Measurements from ENCODE around the gene ROR1. TPM values are rescaled to one million over a fixed set of nuclear protein-coding genes. Genes with fewer than 3 reads are reported as not detected.
"Not testable (repeated sequence)": the region's sequence is repeated elsewhere in the genome, so short reads cannot be mapped to it uniquely, and the experiment has no call there.

ROR1 gene
- total RNA-seq, 3 donors from 2014 or later = 3.1 to 19.8 (median 3.4) TPM

GRCh38 chr1:63779338-63780211 is 5.8 kb downstream of the ROR1 start:
- no peak for ATAC-seq

GRCh38 chr1:63780565-63780964 is 6.7 kb downstream of the ROR1 start:
- peaks cover 2% of the 10 kb centered on the region for H3K4me1 ChIP-seq (ENCODE audit: low read depth)

More at GRCh38 chr1:63779338-63780211, 5.8 kb downstream of the ROR1 start:
- Histone ChIP-seq H3K4me1 (ENCODE audit: low read depth) (peaks cover 2% of the 10 kb centered on the region), H3K9me3 (no peaks in the 10 kb centered on the region), H3K36me3 (ENCODE audit: low read depth) (no peaks in the 10 kb centered on the region), H3K4me3 (no peak overlapping the region)
- intact Hi-C loops (cut with DNase I, micrococcal nuclease) = loop anchor here in 1 of 2 donors (10.0 kb wide), 1 partner anchor 355 kb away; no protein-coding TSS in a partner anchor
- no peak for DNase-seq
- TF ChIP-seq CTCF (IDR thresholded peaks at IDR 0.05) = no peak

GRCh38 chr1:63782982-63783381 is 9.2 kb downstream of the ROR1 start:
- H3K4me3 ChIP-seq = no peak overlapping the region
- ATAC-seq (no peak), DNase-seq (no peak)
- intact Hi-C loops (cut with DNase I, micrococcal nuclease) = no loop called here
- H3K9me3 ChIP-seq = no peaks in the 10 kb centered on the region
- TF ChIP-seq CTCF (IDR thresholded peaks at IDR 0.05) = no peak
- H3K36me3 ChIP-seq (ENCODE audit: low read depth) = no peaks in the 10 kb centered on the region
- H3K4me1 ChIP-seq (ENCODE audit: low read depth) = peaks cover 2% of the 10 kb centered on the region

More at GRCh38 chr1:63780565-63780964, 6.7 kb downstream of the ROR1 start:
- no peaks in the 10 kb centered on the region for H3K36me3 ChIP-seq (ENCODE audit: low read depth)
- DNase-seq = no peak
- no peak overlapping the region for H3K4me3 ChIP-seq
- ATAC-seq = no peak
- H3K9me3 ChIP-seq = no peaks in the 10 kb centered on the region
- intact Hi-C loops (cut with DNase I, micrococcal nuclease) = no loop called here
- no peak for TF ChIP-seq CTCF (IDR thresholded peaks at IDR 0.05)

GRCh38 chr1:63784083-63784482 is 10.3 kb downstream of the ROR1 start:
- Histone ChIP-seq H3K9me3 (no peaks in the 10 kb centered on the region), H3K4me3 (no peak overlapping the region), H3K4me1 (ENCODE audit: low read depth) (peaks cover 2% of the 10 kb centered on the region), H3K36me3 (ENCODE audit: low read depth) (no peaks in the 10 kb centered on the region)
- intact Hi-C loops (cut with DNase I, micrococcal nuclease) = no loop called here
- TF ChIP-seq CTCF (IDR thresholded peaks at IDR 0.05) = no peak
- no peak for DNase-seq
- ATAC-seq = no peak

GRCh38 chr1:63784489-63785390 is 10.9 kb downstream of the ROR1 start:
- ATAC-seq (no peak), DNase-seq (no peak)
- Histone ChIP-seq H3K9me3 (no peaks in the 10 kb centered on the region), H3K4me3 (no peak overlapping the region), H3K36me3 (ENCODE audit: low read depth) (no peaks in the 10 kb centered on the region), H3K4me1 (ENCODE audit: low read depth) (peaks cover 2% of the 10 kb centered on the region)
- intact Hi-C loops (cut with DNase I, micrococcal nuclease) = no loop called here
- TF ChIP-seq CTCF (IDR thresholded peaks at IDR 0.05) = no peak

- H3K4me1 ChIP-seq (ENCODE audit: low read depth); H3K9me3 ChIP-seq; ATAC-seq; DNase-seq; H3K4me3 ChIP-seq; H3K36me3 ChIP-seq (ENCODE audit: low read depth); intact Hi-C loops (cut with DNase I, micrococcal nuclease): not testable (repeated sequence)
Observed at GRCh38 chr1:63787270-63787669, 13.5 kb downstream of the ROR1 start.

Measured in mucosa of descending colon (tissue), 3 donors.